Heart left ventricle (tissue), 11 donors: ENCODE measurements around the gene CASP12. TPM values are rescaled to one million over a fixed set of nuclear protein-coding genes. Genes with fewer than 3 reads are reported as not detected.

Source experiments
- polyA plus RNA-seq, 2 donors: library from polyadenylated mRNA; stranded (reverse); fragments of 200-250 nt; gene quantifications; one replicate each; pipeline ENCODE4 v1.2.3, GENCODE V29; 2013
- total RNA-seq, 9 donors: library from RNA; depleted of rRNA in 2 of 9; stranded (reverse); fragments of >200 nt in 2 of 9; fragmentation: NEBNext Ultra II Directional in 3 of 9; extraction: Animal tissue kit (Norgen Biotek cat#: 25700) in 3 of 9; gene quantifications; one replicate each; pipeline versions ENCODE4 v1.1.0 to v1.2.4, GENCODE V29; 2016 to 2023
- donor health status: ischemic (EF 13 %, LVEDD 7.1; RV severe dilation, severe dysfunction).
- donor health status: healthy with polysubstance abuse.
- donor health status: DM: no; HTN: yes; CAD: no.
- donor health status: DM: no; HTN: no; CAD: no.
- donor health status: ischemic (EF 25% LVEDD 5.7; RV mildly dilated, moderate dysfunction).
- donor health status: healthy.
- donor health status: DM: yes; HTN: yes; CAD: no.
- donor health status: PGD.
- donor health status: nonischemic (EF 23%, LVEDD 6.1; RV moderate dilation, normal function).

The CASP12 gene
- total and polyA plus RNA-seq, 11 donors, result 0.10 to 1.3 (median 0.41) TPM; not detected in 5

Other genes starting within 250 kb of the CASP12 start
- 10 to 100 TPM in 7 of 9 donors, 1 to 10 TPM in 2; 7.6 to 74.5 (median 11.2) TPM for gene CASP4, start 70.1 kb upstream of the CASP12 start, total RNA-seq
- 10 to 100 TPM in 1 of 2 donors, 1 to 10 TPM in 1; 8.1 to 14.9 TPM for gene CASP4, start 70.1 kb upstream of the CASP12 start, polyA plus RNA-seq
- 1 to 10 TPM in 1 of 9 donors, under 1 TPM in 1, not detected in 7; 0.45 to 2.7 TPM for gene CASP5, start 124.7 kb upstream of the CASP12 start, total RNA-seq
- under 1 TPM in 1 of 2 donors, not detected in 1; 0.10 TPM for gene CASP5, start 124.7 kb upstream of the CASP12 start, polyA plus RNA-seq
- 10 to 100 TPM in 2 of 9 donors, 1 to 10 TPM in 7; 2.8 to 68.4 (median 7.8) TPM for gene CASP1, start 136.7 kb upstream of the CASP12 start, total RNA-seq
- 1 to 10 TPM; 4.8 to 8.6 TPM for gene CASP1, start 136.7 kb upstream of the CASP12 start, polyA plus RNA-seq
- 10 to 100 TPM in 2 of 9 donors, 1 to 10 TPM in 7; 3.9 to 43.6 (median 7.7) TPM for gene CARD16, start 146.9 kb upstream of the CASP12 start, total RNA-seq
- gene CARD16, start 146.9 kb upstream of the CASP12 start, polyA plus RNA-seq, result 10 to 100 TPM; 12.8 to 19.4 TPM
- gene CARD18, start 241.3 kb upstream of the CASP12 start, total RNA-seq, result not detected
- under 1 TPM in 1 of 2 donors, not detected in 1; 0.91 TPM for gene CARD18, start 241.3 kb upstream of the CASP12 start, polyA plus RNA-seq